ENCODE measurements around the gene AAR2.

Gene AAR2

GRCh38 chr20:36260316-36260715 lies 24.0 kb downstream of the AAR2 start:
- no peak for DNase-seq (ENCODE audit: low spot score)

GRCh38 chr20:36261389-36262105 lies 25.3 kb downstream of the AAR2 start:
- no peak for DNase-seq (ENCODE audit: low spot score)

- no peak for DNase-seq (ENCODE audit: low spot score)
Measured at GRCh38 chr20:36262440-36262839, 26.2 kb downstream of the AAR2 start.

GRCh38 chr20:36264426-36265246 lies 28.4 kb downstream of the AAR2 start:
- DNase-seq (ENCODE audit: low spot score), result no peak

- DNase-seq (ENCODE audit: low spot score), result no peak
Measured at GRCh38 chr20:36266189-36266588, 29.9 kb downstream of the AAR2 start.

- no peak for DNase-seq (ENCODE audit: low spot score)
Measured at GRCh38 chr20:36267605-36268381, 31.5 kb downstream of the AAR2 start.

DNA sequence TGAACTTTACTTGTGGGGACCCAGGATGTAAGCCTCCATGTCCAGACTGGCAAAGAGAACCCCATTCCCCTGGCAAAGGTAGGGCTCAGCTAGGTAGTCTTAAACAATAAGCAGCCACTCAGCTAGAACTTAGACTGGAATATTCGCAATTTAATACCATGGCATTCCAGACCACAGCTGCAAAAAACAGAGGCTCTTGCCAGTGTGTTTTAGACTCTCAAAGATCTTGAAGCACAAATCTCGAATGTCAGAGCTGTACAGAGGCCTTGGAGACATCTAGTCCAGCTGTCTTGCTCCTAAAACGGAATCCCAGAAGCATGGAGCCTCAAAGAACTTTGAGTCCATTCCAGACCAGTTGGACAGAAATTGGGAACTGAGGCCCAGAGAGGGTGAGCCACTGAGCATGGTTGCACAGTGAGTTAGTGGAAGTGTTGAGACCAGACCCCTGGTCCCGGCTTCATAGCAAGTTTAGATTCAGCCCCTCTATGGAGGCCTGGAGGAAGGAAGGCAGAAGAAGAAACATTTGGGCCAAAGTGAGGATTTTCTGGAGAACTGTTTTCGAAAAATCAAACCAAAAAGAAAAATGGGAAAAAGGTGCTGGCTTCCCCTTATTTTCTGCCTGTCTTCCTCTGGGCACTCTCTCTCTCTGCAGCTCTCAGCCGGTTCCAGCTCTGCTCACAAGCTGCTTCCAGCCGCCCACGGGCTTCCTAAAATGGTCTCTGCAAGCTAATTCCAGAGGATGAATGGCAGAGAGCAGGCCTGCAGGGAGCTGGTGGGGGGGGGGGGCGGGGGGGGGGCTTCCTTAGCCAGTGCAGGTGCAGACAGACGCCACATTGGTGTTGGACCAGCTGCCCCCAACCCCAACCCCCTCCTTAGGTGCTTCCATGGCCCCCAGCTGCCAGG lies 32.4 kb downstream of the AAR2 start:
- DNase-seq (ENCODE audit: low spot score), result no peak

DNA sequence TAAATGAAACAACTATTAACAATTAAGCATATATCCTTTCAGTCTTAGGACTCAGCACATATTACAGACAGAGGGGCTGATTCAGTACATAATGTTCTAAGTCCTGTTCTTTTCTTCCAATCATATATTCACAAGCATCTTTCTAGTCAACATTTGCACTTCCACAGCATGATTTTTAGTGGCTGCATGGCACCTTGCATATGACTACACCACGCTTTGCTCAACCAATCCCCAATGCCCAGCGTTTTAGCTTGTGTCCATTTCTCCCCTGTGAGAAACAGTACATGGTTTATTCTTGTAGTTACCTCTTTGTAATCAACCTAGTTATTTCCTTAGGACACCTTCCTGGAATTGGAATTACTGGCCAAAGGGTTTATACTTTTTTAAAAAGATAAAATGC lies 33.2 kb downstream of the AAR2 start:
- no peak for DNase-seq (ENCODE audit: low spot score)

DNA sequence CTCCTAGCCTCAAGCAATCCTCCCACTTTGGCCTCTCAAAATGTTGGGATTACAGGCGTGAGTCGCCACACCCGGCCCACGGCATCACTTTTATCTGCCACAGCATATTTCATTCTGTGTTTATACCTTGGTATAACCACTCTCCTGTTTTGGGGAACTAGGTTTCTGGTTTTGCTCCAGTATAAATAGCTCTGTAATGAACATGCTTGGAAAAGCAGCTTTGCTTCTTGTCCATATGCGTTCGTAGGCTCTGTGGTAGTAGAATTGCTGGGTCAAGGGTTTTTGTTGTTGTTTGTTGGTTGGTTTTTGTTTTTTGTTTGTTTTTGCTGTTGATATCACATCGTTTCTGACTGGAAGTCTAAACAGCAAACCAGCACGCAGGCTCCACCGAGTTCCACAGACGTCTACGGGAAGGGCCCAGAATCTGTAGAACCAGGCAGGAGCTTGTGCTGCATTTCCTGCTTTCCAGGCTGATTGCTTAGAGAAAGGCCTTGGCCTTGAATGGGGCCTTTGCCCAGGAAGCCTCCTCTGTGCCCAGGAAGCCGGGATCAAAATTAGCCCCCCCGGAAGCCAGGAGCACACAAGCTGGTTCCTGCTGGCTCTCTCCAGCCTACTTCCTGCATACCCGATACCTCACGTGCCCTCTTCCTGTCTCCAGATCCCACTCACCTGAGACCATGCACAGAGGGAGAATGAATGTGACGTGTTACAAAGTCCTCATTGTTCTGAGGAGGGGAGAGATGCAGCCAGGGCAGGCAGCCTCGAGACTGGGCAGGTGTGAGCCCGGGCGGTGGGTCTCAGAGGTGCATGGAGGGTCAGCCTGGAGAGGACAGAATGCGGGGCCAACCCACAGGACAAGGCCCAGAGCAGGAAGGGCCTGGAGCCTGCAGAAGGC lies 34.7 kb downstream of the AAR2 start:
- DNase-seq (ENCODE audit: low spot score), result no peak

DNA sequence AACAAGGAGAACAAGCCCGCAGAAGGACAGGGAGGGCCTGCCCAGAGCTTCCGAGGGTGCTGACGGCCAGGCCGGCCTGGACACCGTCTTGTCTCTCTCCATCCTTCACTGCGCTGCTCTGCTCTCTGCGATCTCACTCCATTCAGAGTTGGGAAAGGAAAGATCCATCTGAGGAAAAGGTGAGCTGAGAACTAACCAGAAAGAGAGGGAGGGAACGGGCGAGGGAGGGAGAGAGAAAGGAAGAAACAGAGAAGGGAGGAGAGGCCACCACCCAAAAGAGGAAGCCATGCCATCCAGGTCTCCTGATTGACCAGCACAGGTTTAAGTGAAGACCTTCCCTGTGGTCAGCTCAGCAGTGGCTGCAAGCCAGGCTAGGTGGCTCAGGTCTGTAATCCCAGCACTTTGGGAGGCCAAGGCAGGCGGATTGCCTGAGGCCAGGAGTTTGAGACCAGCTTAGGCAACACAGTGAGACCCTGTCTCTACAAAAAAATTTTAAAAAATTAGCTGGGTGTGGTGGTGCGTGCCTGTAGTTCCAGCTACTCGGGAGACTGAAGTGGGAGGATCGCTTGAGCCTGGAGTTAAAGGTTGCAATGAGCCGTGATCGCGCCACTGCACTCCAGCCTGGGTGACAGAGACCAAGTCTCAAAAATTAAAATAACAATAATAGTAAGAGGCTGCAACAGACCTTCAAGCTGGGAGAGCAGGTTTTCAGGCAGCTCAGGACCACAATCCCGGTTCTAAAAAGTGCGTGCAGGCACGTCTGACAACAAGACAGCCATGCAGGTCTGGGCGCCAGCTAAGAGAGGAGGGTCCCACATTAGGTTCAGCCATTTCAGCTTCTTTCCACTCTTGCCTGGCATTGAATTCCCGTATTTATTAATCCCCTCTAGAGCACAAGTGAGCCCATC lies 35.6 kb downstream of the AAR2 start:
- DNase-seq (ENCODE audit: low spot score), result no peak

- DNase-seq (ENCODE audit: low spot score), result no peak
Measured at GRCh38 chr20:36272547-36273220, 36.4 kb downstream of the AAR2 start.

GRCh38 chr20:36273414-36274180 lies 37.3 kb downstream of the AAR2 start:
- DNase-seq (ENCODE audit: low spot score), result no peak

DNA sequence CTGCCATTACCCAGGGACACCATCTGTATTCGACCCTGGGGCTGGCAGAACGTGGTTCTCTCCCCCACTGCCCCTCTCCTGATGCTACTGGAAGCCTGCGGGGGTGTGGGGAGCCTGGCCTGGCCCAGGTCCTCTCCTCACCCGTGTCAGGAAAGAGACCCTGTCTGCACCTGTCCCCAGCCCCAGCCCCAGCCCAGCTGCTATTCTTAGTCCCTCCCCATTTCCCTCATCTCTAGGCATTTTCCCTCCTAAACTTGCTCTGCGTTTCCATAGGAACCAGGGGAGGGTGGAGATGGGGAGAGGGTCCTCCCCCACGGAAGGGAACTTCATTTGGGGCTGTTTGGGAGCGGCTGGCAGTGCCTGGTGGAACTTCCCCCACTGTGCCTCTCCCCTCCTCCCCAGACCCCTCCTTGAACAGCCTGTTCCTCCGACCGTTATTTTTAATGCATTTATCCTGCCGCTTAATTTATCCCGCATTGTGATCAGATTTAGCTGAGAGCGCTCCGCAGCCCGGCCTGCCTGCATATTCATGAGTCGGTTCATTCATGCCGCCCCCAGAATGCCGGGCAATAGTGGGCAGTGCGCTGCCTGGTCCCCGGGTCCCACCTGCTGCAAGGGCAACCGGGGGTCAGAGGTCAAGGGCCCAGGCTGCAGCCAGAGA lies 38.0 kb downstream of the AAR2 start:
- DNase-seq (ENCODE audit: low spot score), result no peak

DNA sequence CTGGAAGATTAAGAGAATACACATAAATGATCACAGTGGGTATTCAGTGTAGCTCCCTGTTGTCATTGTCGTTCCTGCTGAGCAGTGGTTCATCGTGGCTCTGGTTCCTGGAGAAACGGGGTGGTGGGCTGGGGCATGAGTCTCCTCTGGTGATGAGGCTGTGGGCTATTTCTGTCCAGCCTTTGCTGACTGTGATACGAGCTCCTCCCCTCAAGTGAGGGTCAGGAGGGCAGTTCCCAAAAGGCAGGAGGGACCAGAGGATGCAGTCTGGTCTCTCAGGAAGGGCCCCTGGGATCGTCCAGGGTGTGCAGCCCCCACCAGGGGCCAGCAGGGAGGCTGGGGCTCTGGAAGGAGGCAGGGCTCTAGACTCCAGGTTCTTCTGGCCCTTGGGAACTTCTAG lies 38.7 kb downstream of the AAR2 start:
- DNase-seq (ENCODE audit: low spot score), result no peak

- DNase-seq (ENCODE audit: low spot score), result no peak
Measured at GRCh38 chr20:36275441-36276189, 39.3 kb downstream of the AAR2 start.

GRCh38 chr20:36277546-36277945 lies 41.3 kb downstream of the AAR2 start:
- DNase-seq (ENCODE audit: low spot score), result no peak

DNA sequence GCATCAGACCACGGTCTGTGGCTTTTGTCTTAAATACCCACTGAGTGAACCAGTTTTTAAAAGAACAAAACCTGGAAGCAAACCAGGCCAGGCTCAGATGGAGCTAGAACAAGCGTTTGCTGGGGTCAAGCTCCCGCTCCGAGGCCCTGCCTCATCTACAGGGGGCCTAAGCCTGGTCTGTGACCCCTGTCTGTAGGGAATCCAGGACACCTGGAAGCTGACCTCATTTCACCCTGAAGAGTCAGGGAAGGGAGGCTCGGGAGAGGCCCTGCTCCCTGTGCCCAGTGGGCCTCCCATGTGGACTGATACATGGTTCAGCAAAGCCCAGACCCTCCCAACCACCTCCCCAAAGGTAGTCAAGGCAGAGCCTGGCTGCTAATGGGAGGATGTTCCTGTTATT lies 43.1 kb downstream of the AAR2 start:
- DNase-seq (ENCODE audit: low spot score), result no peak

Data from iPS-NIHi11 (cell line).